ENCODE results near the gene SETD2.

DNA sequence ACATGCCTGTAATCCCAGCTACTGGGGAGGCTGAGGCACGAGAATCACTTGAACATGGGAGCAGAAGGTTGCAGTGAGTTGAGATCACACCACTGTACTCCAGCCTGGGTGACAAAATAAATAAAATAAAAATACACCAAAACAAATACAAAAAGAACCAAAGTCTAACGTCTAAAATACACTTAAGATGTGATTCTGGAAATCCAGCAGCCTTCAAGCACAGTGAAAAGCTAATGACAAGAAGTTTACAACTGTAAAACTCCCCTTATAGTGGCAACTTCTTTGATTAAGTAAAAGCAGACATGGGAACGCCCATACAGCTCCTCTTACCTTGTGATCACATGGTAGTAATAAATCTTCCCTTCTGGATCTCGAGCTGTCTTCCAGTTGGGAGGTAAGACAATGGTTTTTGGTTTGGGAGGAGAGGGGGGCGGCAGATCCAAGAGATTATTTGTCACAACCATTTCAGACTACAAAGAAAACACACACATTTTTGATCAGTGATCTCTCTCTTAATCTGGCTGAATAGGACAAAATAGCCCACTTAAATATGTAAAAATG is 121.6 kb downstream of the SETD2 start:
- TF ChIP-seq RAD21 (IDR thresholded peaks at IDR 0.05; ENCODE audit: low read depth) (no peak), CEBPB (IDR thresholded peaks at IDR 0.05) (no peak), CREB1 (IDR thresholded peaks at IDR 0.05; ENCODE audit: low read depth) (no peak)
